GM23338 (cell line): ENCODE measurements around the gene LRRC18. TPM values are rescaled to one million over a fixed set of nuclear protein-coding genes. Genes with fewer than 3 reads are reported as not detected.

ENCODE experiments used
- ATAC-seq: fragments of 200-7000 bp; cut with Tn5 transposase; 3 replicates; pipeline ENCODE4 v1.9.1; 2020
- DNase-seq: peaks from one replicate; pipeline ENCODE4 v3.0.0-alpha.2; 2015; ENCODE audit warnings: low spot score
- H2AFZ ChIP-seq: fragments of 200-600 bp; sonication (generic); 2 replicates; pipeline ENCODE4 v1.8.0; 2016; ENCODE audit warnings: antibody characterized with exemption, mild to moderate bottlenecking, moderate library complexity
- H3F3A ChIP-seq: fragments of 200-600 bp; sonication (generic); replicated peaks from 2 replicates; pipeline ENCODE4 v1.8.0; 2017; ENCODE audit warnings: antibody characterized with exemption, mixed run types, low read depth
- H3K27ac ChIP-seq: fragments of 200-600 bp; sonication (generic); 2 replicates; pipeline ENCODE4 v1.6.1; 2016; ENCODE audit warnings: low read depth
- H3K27me3 ChIP-seq: fragments of 200-600 bp; sonication (generic); 2 replicates; pipeline ENCODE4 v1.8.0; 2016; ENCODE audit warnings: mild to moderate bottlenecking, mixed run types, moderate library complexity; ENCODE audit not compliant: insufficient read depth
- H3K36me3 ChIP-seq: fragments of 200-600 bp; sonication (generic); 2 replicates; pipeline ENCODE4 v1.8.0; 2016; ENCODE audit warnings: mild to moderate bottlenecking; ENCODE audit not compliant: insufficient read depth
- H3K4me1 ChIP-seq: fragments of 200-600 bp; sonication (generic); 2 replicates; pipeline ENCODE4 v1.8.0; 2016; ENCODE audit warnings: mild to moderate bottlenecking, moderate library complexity; ENCODE audit not compliant: insufficient read depth
- H3K4me2 ChIP-seq: fragments of 200-600 bp; sonication (generic); 2 replicates; pipeline ENCODE4 v1.7.1; 2017; ENCODE audit warnings: mixed run types
- H3K4me3 ChIP-seq: fragments of 200-600 bp; sonication (generic); 2 replicates; pipeline ENCODE4 v1.6.1; 2016; ENCODE audit warnings: mixed run types
- H3K79me2 ChIP-seq: fragments of 200-600 bp; sonication (generic); replicated peaks from 2 replicates; pipeline ENCODE4 v1.8.0; 2017; ENCODE audit warnings: mild to moderate bottlenecking; ENCODE audit not compliant: insufficient read depth
- H3K9me2 ChIP-seq: fragments of 200-600 bp; sonication (generic); 2 replicates; pipeline ENCODE4 v1.8.0; 2017; ENCODE audit not compliant: insufficient read depth
- H4K20me1 ChIP-seq: fragments of 200-600 bp; sonication (generic); replicated peaks from 2 replicates; pipeline ENCODE4 v1.8.0; 2017; ENCODE audit warnings: mild to moderate bottlenecking; ENCODE audit not compliant: insufficient read depth
- H3K27ac Mint-ChIP-seq: 2 replicates; pipeline ENCODE4 v1.8.0; 2020; ENCODE audit warnings: inconsistent platforms, mild to moderate bottlenecking, moderate library complexity, mixed read lengths
- H3K27me3 Mint-ChIP-seq: 3 replicates; pipeline ENCODE4 v1.8.0; 2022; ENCODE audit warnings: low read depth, mild to moderate bottlenecking, moderate library complexity, mixed read lengths, inconsistent platforms; ENCODE audit not compliant: insufficient read depth, poor library complexity
- H3K36me3 Mint-ChIP-seq: 3 replicates; pipeline ENCODE4 v1.8.0; 2021; ENCODE audit warnings: low read depth, mild to moderate bottlenecking, inconsistent platforms, moderate library complexity, mixed read lengths
- H3K4me1 Mint-ChIP-seq: 3 replicates; pipeline ENCODE4 v1.8.0; 2020; ENCODE audit warnings: mild to moderate bottlenecking, inconsistent platforms, mixed read lengths
- H3K4me3 Mint-ChIP-seq: 3 replicates; pipeline ENCODE4 v1.8.0; 2021; ENCODE audit warnings: moderate library complexity, mild to moderate bottlenecking, inconsistent platforms, mixed read lengths
- H3K9me3 Mint-ChIP-seq: 3 replicates; pipeline ENCODE4 v1.8.0; 2020; ENCODE audit warnings: moderate library complexity, mild to moderate bottlenecking, inconsistent platforms, mixed read lengths
- CREB1 ChIP-seq: fragments of 250-450 bp; sonication (Bioruptor Pico); IDR thresholded peaks from 2 replicates; pipeline ENCODE4 v1.5.0; 2020; ENCODE audit warnings: low read depth, mild to moderate bottlenecking, moderate library complexity
- EZH2 ChIP-seq: fragments of 200-600 bp; sonication (generic); IDR thresholded peaks from one replicate; pipeline ENCODE4 v1.8.0; 2017; ENCODE audit warnings: antibody characterized with exemption, mild to moderate bottlenecking, low read depth; ENCODE audit not compliant: unreplicated experiment
- JUNB ChIP-seq: IDR thresholded peaks from one replicate; pipeline ENCODE4 v1.6.1; 2016; ENCODE audit warnings: antibody characterized with exemption; ENCODE audit not compliant: unreplicated experiment
- NANOG ChIP-seq: IDR thresholded peaks from 2 replicates; pipeline ENCODE4 v1.6.1; 2016; ENCODE audit warnings: antibody characterized with exemption, borderline replicate concordance
- POLR2AphosphoS5 ChIP-seq: IDR thresholded peaks from 2 replicates; pipeline ENCODE4 v1.6.1; 2016; ENCODE audit warnings: antibody characterized with exemption, low read depth
- STAT1 ChIP-seq: IDR thresholded peaks from one replicate; pipeline ENCODE4 v1.6.1; 2016; ENCODE audit warnings: antibody characterized with exemption; ENCODE audit not compliant: unreplicated experiment
- ZNF114 ChIP-seq: fragments of 250-450 bp; sonication (Bioruptor Pico); IDR thresholded peaks from 2 replicates; pipeline ENCODE4 v1.5.0; 2020; ENCODE audit warnings: mild to moderate bottlenecking, moderate library complexity
- ZNF331 ChIP-seq: fragments of 250-450 bp; sonication (Bioruptor Pico); IDR thresholded peaks from 2 replicates; pipeline ENCODE4 v1.5.0; 2020; ENCODE audit warnings: low read depth, mild to moderate bottlenecking, moderate library complexity
- ZNF462 ChIP-seq: fragments of 250-450 bp; sonication (Bioruptor Pico); IDR thresholded peaks from 2 replicates; pipeline ENCODE4 v1.5.0; 2020; ENCODE audit warnings: mild to moderate bottlenecking, moderate library complexity
- polyA plus RNA-seq: library from polyadenylated mRNA; unstranded; fragments of >200 nt; fragmentation: Nextera tagmentation; extraction: Ambion mirVana; gene quantifications from 2 replicates; pipeline ENCODE4 v1.2.1, GENCODE V29; 2016
- total RNA-seq: library from RNA; depleted of rRNA; stranded (reverse); fragments of >200 nt; shearing (Covaris generic); gene quantifications from 2 replicates; pipeline ENCODE4 v1.2.3, GENCODE V29; 2014

LRRC18 gene
- total and polyA plus RNA-seq, 2 experiments from 2014 or later = not detected

GRCh38 chr10:48910548-48910947, 29.1 kb downstream of the LRRC18 start (continued):
- no peak for TF ChIP-seq ZNF462 (CRISPR knock-in tag)
- TF ChIP-seq JUNB = no peak

GRCh38 chr10:48907730-48908129, 31.9 kb downstream of the LRRC18 start:
- H3K27me3 ChIP-seq = no peaks in the 10 kb centered on the region
- Mint-ChIP-seq H3K27ac (no peak overlapping the region), H3K36me3 (no peaks in the 10 kb centered on the region), H3K4me1 (peaks cover 7% of the 10 kb centered on the region; the same call in 2 of the 3 replicates), H3K9me3 (no peaks in the 10 kb centered on the region), H3K4me3 (no peak overlapping the region), H3K27me3 (no peaks in the 10 kb centered on the region)
- H3K4me3 ChIP-seq = no peak overlapping the region
- no peaks in the 10 kb centered on the region for H4K20me1 ChIP-seq
- DNase-seq (no peak), ATAC-seq (no peak)
- no peaks in the 10 kb centered on the region for H3F3A ChIP-seq
- 0 out of 2 replicates have a peak, but pooled peaks cover under 1% of the 10 kb centered on the region for H3K9me2 ChIP-seq
- no peaks in the 10 kb centered on the region for H3K4me1 ChIP-seq
- H3K4me2 ChIP-seq = no peak overlapping the region
- H3K36me3 ChIP-seq = no peaks in the 10 kb centered on the region
- no peak overlapping the region for H3K27ac ChIP-seq
- H2AFZ ChIP-seq = no peak overlapping the region
- no peaks in the 10 kb centered on the region for H3K79me2 ChIP-seq
- TF ChIP-seq ZNF462 (CRISPR knock-in tag) = no peak
- TF ChIP-seq NANOG = no peak
- no peak for TF ChIP-seq CREB1 (CRISPR knock-in tag)
- no peak for TF ChIP-seq POLR2AphosphoS5
- TF ChIP-seq STAT1 = no peak
- TF ChIP-seq ZNF114 = no peak
- no peak for TF ChIP-seq JUNB
- no peak for TF ChIP-seq EZH2
- no peak for TF ChIP-seq ZNF331
